Spleen (tissue), 7 donors: ENCODE results near the gene C1QTNF12.

Experiments
- CTCF ChIP-seq, 11 experiments: fragments of 200-600 bp in 7 of 11; fragments of 450-650 bp in 4 of 11; sonication (generic) in 4 of 11; IDR thresholded peaks in 8 of 11; conservative IDR thresholded peaks in 3 of 11; 1 replicate in 7 of 11; 2 replicates in 4 of 11; pipeline versions ENCODE4 v1.4.0 to v1.8.0; 2016 to 2021; ENCODE audit warnings: antibody characterized with exemption in 11 of 11, inconsistent platforms in 4 of 11, mild to moderate bottlenecking in 1 of 11
- POLR2A ChIP-seq, 3 donors: fragments of 450-650 bp; IDR thresholded peaks; one replicate each; pipeline ENCODE4 v1.5.1; 2017; ENCODE audit warnings: antibody characterized with exemption in 3 of 3, mild to moderate bottlenecking in 1 of 3
- donor health status: DM: no; HTN: no; CAD: no; lungs with moderate emphysema.
- donor health status: DM: no; HTN: no; CAD: no.
- donor health status: DM: no; HTN: no; CAD: no.

- no peak for TF ChIP-seq CTCF (IDR thresholded peaks at IDR 0.05 in 8 of 11, conservative IDR thresholded peaks at IDR 0.05 in 3 of 11)
- no peak for TF ChIP-seq POLR2A (IDR thresholded peaks at IDR 0.05)
These were observed 45.9 kb upstream of the C1QTNF12 start for GRCh38 chr1:1292442-1292779.
